ENCODE data around the gene C1QA.

- TF ChIP-seq POLR2AphosphoS5 (IDR thresholded peaks at IDR 0.05) (no peak), CTCF (IDR thresholded peaks at IDR 0.05) (no peak), POLR2A (IDR thresholded peaks at IDR 0.05) (no peak), EP300 (IDR thresholded peaks at IDR 0.05) (no peak)
These were observed 7.6 kb upstream of the C1QA start for GRCh38 chr1:22628698-22629444.
